Breast epithelium (tissue), 4 donors: ENCODE data around the gene BABAM2. TPM values are rescaled to one million over a fixed set of nuclear protein-coding genes. Genes with fewer than 3 reads are reported as not detected.

Source experiments
- DNase-seq, 2 donors: peaks; one replicate each; pipeline ENCODE4 v3.0.0-alpha.2; 2019; ENCODE audit warnings: low spot score in 2 of 2
- H3K27ac ChIP-seq, 2 donors: fragments of 200-600 bp; sonication (generic) in 1 of 2; one replicate each; pipeline ENCODE4 v1.5.1; 2016 to 2019; ENCODE audit warnings: mild to moderate bottlenecking in 1 of 2
- H3K27me3 ChIP-seq, 2 donors: fragments of 200-600 bp; sonication (generic) in 1 of 2; one replicate each; pipeline versions ENCODE4 v1.5.1 to v1.6.0; 2017 to 2019; ENCODE audit warnings: control low read depth in 1 of 2, mild to moderate bottlenecking in 1 of 2
- H3K36me3 ChIP-seq: fragments of 200-600 bp; one replicate; pipeline ENCODE4 v1.5.1; 2019
- H3K4me1 ChIP-seq, 2 donors: fragments of 200-600 bp; sonication (generic); one replicate each; pipeline ENCODE4 v1.5.1; 2016 to 2019; ENCODE audit warnings: control low read depth in 1 of 2
- H3K4me3 ChIP-seq, 3 donors: fragments of 200-600 bp; sonication (generic); 1 replicate in 2 of 3; 2 replicates in 1 of 3; pipeline ENCODE4 v1.5.1; 2016 to 2019; ENCODE audit warnings: mild to moderate bottlenecking in 3 of 3, moderate library complexity in 2 of 3
- H3K9me3 ChIP-seq, 2 donors: fragments of 200-600 bp; sonication (generic) in 1 of 2; one replicate each; pipeline ENCODE4 v1.5.1; 2016 to 2019; ENCODE audit warnings: control low read depth in 1 of 2
- POLR2A ChIP-seq: fragments of 450-650 bp; IDR thresholded peaks from one replicate; pipeline ENCODE4 v1.6.1; 2016; ENCODE audit warnings: antibody characterized with exemption, mild to moderate bottlenecking, moderate library complexity
- POLR2AphosphoS5 ChIP-seq, 3 donors: sonication (generic); formaldehyde crosslinking; IDR thresholded peaks; one replicate each; pipeline ENCODE4 v1.6.1; 2017; ENCODE audit warnings: antibody characterized with exemption in 3 of 3
- intact Hi-C: fragments of 100-400 bp; cut with DNase I; formaldehyde crosslinking; loops from one replicate; pipeline ENCODE4 v1.15.1; 2023; ENCODE audit warnings: low total_unique reads
- total RNA-seq, 3 donors: library from RNA; depleted of rRNA; stranded (reverse); fragments of >200 nt; gene quantifications; one replicate each; pipeline ENCODE4 v1.1.0, GENCODE V29; 2016
- TF ChIP-seq, protein P1 (sequence below), 3 donors: fragments of 450-650 bp; IDR thresholded peaks; one replicate each; pipeline ENCODE4 v1.5.1; 2016 to 2017; ENCODE audit warnings: antibody characterized with exemption in 3 of 3, mild to moderate bottlenecking in 3 of 3, moderate library complexity in 3 of 3

Gene BABAM2
- total RNA-seq, 3 donors from 2014 or later = 34.7 to 46.2 (median 37.4) TPM

DNA sequence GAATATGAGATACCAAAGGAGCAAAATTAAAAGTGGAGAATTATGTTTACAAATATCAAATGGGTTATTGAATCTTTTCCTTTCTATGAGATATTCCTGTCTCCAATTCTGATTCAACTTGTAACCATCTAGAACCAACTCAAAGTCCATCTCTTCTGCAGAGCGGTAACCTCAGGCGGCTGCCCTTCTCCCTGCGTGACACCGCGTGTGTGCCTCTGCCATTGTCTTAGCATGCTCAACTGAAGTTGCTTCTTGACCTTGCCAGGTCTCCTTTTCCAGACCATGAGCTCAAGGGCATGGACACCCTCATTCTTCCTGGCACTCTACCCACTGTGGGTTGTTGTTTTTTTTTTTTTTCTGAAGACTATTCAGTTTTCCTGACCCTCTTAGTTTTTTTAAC, 398.1 kb downstream of the BABAM2 start:
- no peak overlapping the region for H3K27ac ChIP-seq
- TF ChIP-seq, protein P1, sequence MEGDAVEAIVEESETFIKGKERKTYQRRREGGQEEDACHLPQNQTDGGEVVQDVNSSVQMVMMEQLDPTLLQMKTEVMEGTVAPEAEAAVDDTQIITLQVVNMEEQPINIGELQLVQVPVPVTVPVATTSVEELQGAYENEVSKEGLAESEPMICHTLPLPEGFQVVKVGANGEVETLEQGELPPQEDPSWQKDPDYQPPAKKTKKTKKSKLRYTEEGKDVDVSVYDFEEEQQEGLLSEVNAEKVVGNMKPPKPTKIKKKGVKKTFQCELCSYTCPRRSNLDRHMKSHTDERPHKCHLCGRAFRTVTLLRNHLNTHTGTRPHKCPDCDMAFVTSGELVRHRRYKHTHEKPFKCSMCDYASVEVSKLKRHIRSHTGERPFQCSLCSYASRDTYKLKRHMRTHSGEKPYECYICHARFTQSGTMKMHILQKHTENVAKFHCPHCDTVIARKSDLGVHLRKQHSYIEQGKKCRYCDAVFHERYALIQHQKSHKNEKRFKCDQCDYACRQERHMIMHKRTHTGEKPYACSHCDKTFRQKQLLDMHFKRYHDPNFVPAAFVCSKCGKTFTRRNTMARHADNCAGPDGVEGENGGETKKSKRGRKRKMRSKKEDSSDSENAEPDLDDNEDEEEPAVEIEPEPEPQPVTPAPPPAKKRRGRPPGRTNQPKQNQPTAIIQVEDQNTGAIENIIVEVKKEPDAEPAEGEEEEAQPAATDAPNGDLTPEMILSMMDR (IDR thresholded peaks at IDR 0.05) = no peak
- TF ChIP-seq POLR2AphosphoS5 (IDR thresholded peaks at IDR 0.05) (no peak), POLR2A (no peak)
- H3K36me3 ChIP-seq = no peaks in the 10 kb centered on the region
- intact Hi-C loops = no loop called here
- H3K27me3 ChIP-seq = no peaks in the 10 kb centered on the region
- no peaks in the 10 kb centered on the region for H3K9me3 ChIP-seq
- no peak for DNase-seq
- H3K4me3 ChIP-seq = no peak overlapping the region
- no peaks in the 10 kb centered on the region for H3K4me1 ChIP-seq

DNA sequence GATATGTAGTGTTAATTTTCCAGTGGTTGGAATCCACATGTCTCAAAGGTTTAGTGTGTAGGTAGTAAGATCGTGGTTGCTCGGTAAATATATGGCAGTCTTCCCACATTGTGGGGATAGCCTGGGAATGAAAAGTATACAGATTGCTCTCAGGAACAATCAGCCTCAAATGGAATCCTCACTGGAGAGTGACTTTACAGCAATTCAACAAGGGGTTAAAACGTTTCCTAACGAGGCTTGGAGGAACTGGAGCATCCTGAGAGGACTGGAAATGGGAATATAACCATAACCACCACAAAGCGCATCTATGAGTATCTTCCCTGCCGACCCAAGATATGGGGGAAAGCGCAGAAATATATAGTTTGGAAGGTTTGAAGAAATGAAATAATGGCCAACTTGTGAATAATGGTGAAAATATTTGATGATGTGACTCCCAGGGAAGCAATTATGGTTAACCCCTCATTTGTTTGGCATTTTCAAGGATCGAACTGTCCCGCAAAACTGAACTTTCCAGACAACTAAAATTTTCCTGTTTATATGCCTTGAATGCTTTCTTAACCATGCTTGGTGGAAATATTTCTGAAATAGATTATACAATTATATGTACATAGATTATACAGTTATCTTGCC, 401.4 kb downstream of the BABAM2 start:
- Histone ChIP-seq H3K36me3 (no peaks in the 10 kb centered on the region), H3K9me3 (no peaks in the 10 kb centered on the region), H3K27me3 (no peaks in the 10 kb centered on the region), H3K4me3 (no peak overlapping the region), H3K4me1 (no peaks in the 10 kb centered on the region), H3K27ac (no peak overlapping the region)
- intact Hi-C loops = no loop called here
- DNase-seq = no peak
- TF ChIP-seq POLR2A (no peak), POLR2AphosphoS5 (IDR thresholded peaks at IDR 0.05) (no peak)
- TF ChIP-seq, protein P1 (IDR thresholded peaks at IDR 0.05) = no peak

DNA sequence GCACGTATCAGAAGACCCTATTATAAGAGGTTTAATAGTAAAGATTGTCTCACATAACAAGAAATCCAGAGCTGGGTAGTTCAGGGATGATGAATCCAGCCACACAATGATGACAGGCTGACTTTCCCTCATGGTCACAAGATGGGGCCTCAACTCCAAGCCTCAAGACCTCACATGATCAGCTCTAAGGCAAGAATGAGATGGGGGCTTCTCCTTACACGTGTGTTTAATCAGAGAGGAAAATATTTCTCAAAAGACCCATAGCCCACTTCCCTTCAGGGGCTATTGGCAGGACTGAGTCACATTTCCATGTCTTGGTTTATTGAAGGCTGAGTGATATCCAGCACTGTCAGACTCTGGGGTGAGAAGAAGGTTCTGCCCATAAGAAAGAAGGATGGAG, 402.0 kb downstream of the BABAM2 start:
- Histone ChIP-seq H3K9me3 (no peaks in the 10 kb centered on the region), H3K4me3 (no peak overlapping the region), H3K27ac (no peak overlapping the region), H3K27me3 (no peaks in the 10 kb centered on the region), H3K36me3 (no peaks in the 10 kb centered on the region), H3K4me1 (no peaks in the 10 kb centered on the region)
- TF ChIP-seq, protein P1 (IDR thresholded peaks at IDR 0.05) = no peak
- TF ChIP-seq POLR2A (no peak), POLR2AphosphoS5 (IDR thresholded peaks at IDR 0.05) (no peak)
- no peak for DNase-seq
- intact Hi-C loops = no loop called here

DNA sequence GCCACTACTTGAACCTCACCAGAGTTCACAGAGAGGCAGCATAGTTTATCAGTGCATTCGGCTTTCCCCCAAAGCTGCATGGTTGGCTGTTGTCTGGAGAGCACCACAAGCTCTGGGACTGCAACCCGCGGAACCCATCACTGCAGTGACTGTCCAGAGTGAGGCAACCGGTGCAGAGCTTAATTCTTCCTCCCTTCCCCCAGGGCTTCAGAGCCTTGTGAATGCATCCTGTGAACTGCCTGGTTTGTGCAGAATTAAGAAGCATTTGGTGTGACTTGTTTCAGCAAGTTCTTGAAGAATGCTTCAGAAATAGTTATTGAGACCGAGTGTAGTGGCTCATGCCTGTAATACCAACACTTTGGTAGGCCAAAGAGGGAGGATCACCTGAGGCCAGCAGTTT, 402.9 kb downstream of the BABAM2 start:
- intact Hi-C loops = no loop called here
- no peaks in the 10 kb centered on the region for H3K4me1 ChIP-seq
- DNase-seq = no peak
- no peaks in the 10 kb centered on the region for H3K9me3 ChIP-seq
- H3K27ac ChIP-seq = no peak overlapping the region
- H3K36me3 ChIP-seq = no peaks in the 10 kb centered on the region
- H3K27me3 ChIP-seq = no peaks in the 10 kb centered on the region
- H3K4me3 ChIP-seq = no peak overlapping the region
- TF ChIP-seq POLR2A = no peak
- TF ChIP-seq POLR2AphosphoS5 (IDR thresholded peaks at IDR 0.05) = no peak
- TF ChIP-seq, protein P1 (IDR thresholded peaks at IDR 0.05) = no peak

DNA sequence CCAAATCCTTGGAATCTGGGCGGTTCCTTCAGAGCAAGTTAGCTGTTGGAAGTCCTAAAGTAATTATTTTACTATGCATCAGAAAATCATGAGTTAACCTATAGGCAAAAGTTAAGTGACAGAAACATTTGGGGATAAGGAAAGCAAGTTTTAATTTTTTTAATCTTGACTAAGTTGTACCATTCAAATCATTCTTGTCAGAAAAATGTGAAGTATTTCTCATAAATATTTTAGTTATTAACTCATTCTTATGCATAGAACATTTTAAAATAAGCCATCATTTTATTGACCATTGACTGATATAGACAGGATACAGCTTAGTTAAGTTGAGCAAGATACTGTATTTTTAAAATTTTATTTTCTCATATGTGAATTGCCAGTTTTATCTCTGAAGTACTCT, 403.9 kb downstream of the BABAM2 start:
- no peak for DNase-seq
- Histone ChIP-seq H3K9me3 (no peaks in the 10 kb centered on the region), H3K36me3 (no peaks in the 10 kb centered on the region), H3K27ac (no peak overlapping the region), H3K4me3 (no peak overlapping the region), H3K27me3 (no peaks in the 10 kb centered on the region), H3K4me1 (no peaks in the 10 kb centered on the region)
- intact Hi-C loops = no loop called here
- TF ChIP-seq POLR2A (no peak), POLR2AphosphoS5 (IDR thresholded peaks at IDR 0.05) (no peak)
- TF ChIP-seq, protein P1 (IDR thresholded peaks at IDR 0.05) = no peak
